BJ (cell line): ENCODE measurements around the gene NUDCD3. TPM values are rescaled to one million over a fixed set of nuclear protein-coding genes. Genes with fewer than 3 reads are reported as not detected.

Experiments
- CTCF ChIA-PET: fragments of 350-600 bp; formaldehyde crosslinking; extraction: SDS; loops from one replicate; lab custom pipeline; 2021; ENCODE audit warnings: antibody characterized with exemption, inconsistent platforms; lab: Yijun Ruan, JAX
- POLR2A ChIA-PET: fragments of 300-600 bp; sonication (Branson Sonifier 250); formaldehyde crosslinking; extraction: SDS; loops from one replicate; lab custom pipeline; 2021; ENCODE audit warnings: antibody characterized with exemption; lab: Charles Lee
- DNase-seq: peaks from one replicate; pipeline ENCODE4 v3.0.0-alpha.2; 2011; ENCODE audit warnings: low read depth
- H3K27me3 ChIP-seq: 2 replicates; pipeline ENCODE4 v1.6.0; 2011; ENCODE audit warnings: low read length; ENCODE audit not compliant: control insufficient read depth, insufficient read depth
- H3K36me3 ChIP-seq: 2 replicates; pipeline ENCODE4 v1.5.1; 2011; ENCODE audit warnings: low read length; ENCODE audit not compliant: control insufficient read depth, insufficient read depth
- H3K4me3 ChIP-seq: 2 replicates; pipeline ENCODE4 v1.5.1; 2011; ENCODE audit warnings: low read depth, mild to moderate bottlenecking, control low read depth, low read length
- CTCF ChIP-seq: IDR thresholded peaks from 2 replicates; pipeline ENCODE4 v1.5.1; 2011; ENCODE audit warnings: low read depth, mild to moderate bottlenecking, control low read depth, inconsistent platforms, low read length, moderate library complexity; ENCODE audit not compliant: insufficient read depth
- polyA plus RNA-seq: library from polyadenylated mRNA; depleted of rRNA; stranded (reverse); fragments of >200 nt; gene quantifications from 2 replicates; pipeline ENCODE4 v1.2.3, GENCODE V29; 2011

NUDCD3 gene
- polyA plus RNA-seq, 1 experiment = 82.8 TPM

GRCh38 chr7:44393238-44394111, 97.0 kb downstream of the NUDCD3 start:
- TF ChIP-seq CTCF = no peak
- POLR2A ChIA-PET = no interaction called here
- DNase-seq = no peak
- Histone ChIP-seq H3K4me3 (no peak overlapping the region), H3K27me3 (no peaks in the 10 kb centered on the region), H3K36me3 (peaks cover 20% of the 10 kb centered on the region)
- CTCF ChIA-PET = interaction anchor here (0.6 to 1.6 kb wide), 2 partner anchors 98 to 153 kb away, joined by 3 read pairs; no protein-coding TSS in a partner anchor

GRCh38 chr7:44392618-44393010, 97.8 kb downstream of the NUDCD3 start:
- DNase-seq = no peak
- ChIA-PET POLR2A (no interaction called here), CTCF (interaction anchor here (1.2 to 1.4 kb wide), 2 partner anchors 14 to 151 kb away, joined by 4 read pairs; no protein-coding TSS in a partner anchor)
- H3K4me3 ChIP-seq = no peak overlapping the region
- TF ChIP-seq CTCF = no peak
- peaks cover 24% of the 10 kb centered on the region for H3K36me3 ChIP-seq
- H3K27me3 ChIP-seq = no peaks in the 10 kb centered on the region

- DNase-seq = no peak
- Histone ChIP-seq H3K27me3 (no peaks in the 10 kb centered on the region), H3K4me3 (no peak overlapping the region), H3K36me3 (peaks cover 25% of the 10 kb centered on the region)
- CTCF ChIA-PET = interaction anchor here (1.2 to 1.4 kb wide), 2 partner anchors 15 to 151 kb away, joined by 4 read pairs; no protein-coding TSS in a partner anchor
- POLR2A ChIA-PET = no interaction called here
- TF ChIP-seq CTCF = no peak
Observed at GRCh38 chr7:44391746-44392617, 98.5 kb downstream of the NUDCD3 start.

- H3K36me3 ChIP-seq = peaks cover 25% of the 10 kb centered on the region
- POLR2A ChIA-PET = no interaction called here
- no peak for DNase-seq
- H3K4me3 ChIP-seq = no peak overlapping the region
- no peaks in the 10 kb centered on the region for H3K27me3 ChIP-seq
- TF ChIP-seq CTCF = no peak
- CTCF ChIA-PET = interaction anchor here (0.6 kb wide), 1 partner anchor 153 kb away, joined by 3 read pairs; no protein-coding TSS in a partner anchor
Observed at GRCh38 chr7:44391171-44391570, 99.3 kb downstream of the NUDCD3 start.
